WERI-Rb-1 (cell line): ENCODE results near the gene BMP8B.
A peak's percentile ranks its signal among the peaks of the same experiment; 100 is the strongest.

Experiments used
- DNase-seq: peaks from one replicate; pipeline ENCODE4 v3.0.0-alpha.2; 2020
- H3K27ac ChIP-seq: fragments of 250-450 bp; sonication (Bioruptor Pico); 2 replicates; pipeline ENCODE4 v1.5.1; 2020; ENCODE audit warnings: mild to moderate bottlenecking, moderate library complexity
- H3K27me3 ChIP-seq: fragments of 250-450 bp; sonication (Bioruptor Pico); 2 replicates; pipeline ENCODE4 v1.5.1; 2021; ENCODE audit warnings: mild to moderate bottlenecking, low read depth, moderate library complexity; ENCODE audit not compliant: insufficient read depth, severe bottlenecking
- H3K36me3 ChIP-seq: fragments of 250-450 bp; sonication (Bioruptor Pico); 2 replicates; pipeline ENCODE4 v1.5.1; 2020; ENCODE audit warnings: mild to moderate bottlenecking, moderate library complexity
- H3K4me3 ChIP-seq: 2 replicates; pipeline ENCODE4 v1.5.1; 2011; ENCODE audit warnings: low read depth, mild to moderate bottlenecking, control low read depth, low read length
- H3K9me3 ChIP-seq: fragments of 250-450 bp; sonication (Bioruptor Pico); 2 replicates; pipeline ENCODE4 v1.5.1; 2021; ENCODE audit warnings: mild to moderate bottlenecking, moderate library complexity; ENCODE audit not compliant: severe bottlenecking
- CTCF ChIP-seq: IDR thresholded peaks from 2 replicates; pipeline ENCODE4 v1.5.1; 2011; ENCODE audit warnings: low read depth, mild to moderate bottlenecking, control low read depth, inconsistent platforms, low read length

The BMP8B gene

GRCh38 chr1:39720094-39720999 is 68.3 kb downstream of the BMP8B start:
- H3K27me3 ChIP-seq: no peaks in the 10 kb centered on the region
- no peaks in the 10 kb centered on the region for H3K9me3 ChIP-seq
- H3K36me3 ChIP-seq: no peaks in the 10 kb centered on the region
- peak; percentile 25 for DNase-seq
- H3K27ac ChIP-seq: no peak overlapping the region
- no peak overlapping the region for H3K4me3 ChIP-seq
- TF ChIP-seq CTCF: no peak

GRCh38 chr1:39717809-39718208 is 70.9 kb downstream of the BMP8B start:
- no peak overlapping the region for H3K4me3 ChIP-seq
- no peaks in the 10 kb centered on the region for H3K27me3 ChIP-seq
- H3K9me3 ChIP-seq: no peaks in the 10 kb centered on the region
- no peaks in the 10 kb centered on the region for H3K36me3 ChIP-seq
- DNase-seq: no peak
- H3K27ac ChIP-seq: no peak overlapping the region
- no peak for TF ChIP-seq CTCF

GRCh38 chr1:39713557-39713956 is 75.1 kb downstream of the BMP8B start:
- H3K27me3 ChIP-seq: no peaks in the 10 kb centered on the region
- no peaks in the 10 kb centered on the region for H3K36me3 ChIP-seq
- no peak overlapping the region for H3K27ac ChIP-seq
- H3K4me3 ChIP-seq: no peak overlapping the region
- H3K9me3 ChIP-seq: no peaks in the 10 kb centered on the region
- no peak for TF ChIP-seq CTCF
- DNase-seq: no peak

- Histone ChIP-seq H3K36me3 (no peaks in the 10 kb centered on the region), H3K27me3 (no peaks in the 10 kb centered on the region), H3K27ac (no peak overlapping the region), H3K9me3 (no peaks in the 10 kb centered on the region), H3K4me3 (no peak overlapping the region)
- DNase-seq: no peak
- no peak for TF ChIP-seq CTCF
Measured at GRCh38 chr1:39711966-39712340, 76.7 kb downstream of the BMP8B start.

- DNase-seq: no peak
- Histone ChIP-seq H3K27me3 (no peaks in the 10 kb centered on the region), H3K9me3 (no peaks in the 10 kb centered on the region), H3K4me3 (no peak overlapping the region), H3K36me3 (no peaks in the 10 kb centered on the region), H3K27ac (no peak overlapping the region)
- TF ChIP-seq CTCF: no peak
Measured at GRCh38 chr1:39711104-39711965, 77.3 kb downstream of the BMP8B start.
